Measurements from ENCODE around the gene ABCG2.
"Not testable (repeated sequence)": the region's sequence is repeated elsewhere in the genome, so short reads cannot be mapped to it uniquely, and the experiment has no call there.

The ABCG2 gene

GRCh38 chr4:88135356-88135663 is 23.1 kb downstream of the ABCG2 start:
- no peak for FAIRE-seq
- no peak for DNase-seq (ENCODE audit: insufficient read length)
- TF ChIP-seq POLR2A (IDR thresholded peaks at IDR 0.05; ENCODE audit: low read depth, low read length), result no peak
- no peak for TF ChIP-seq TAF1 (IDR thresholded peaks at IDR 0.05; ENCODE audit: borderline replicate concordance, low read depth, low read length)
- no peak for TF ChIP-seq POLR2AphosphoS5 (IDR thresholded peaks at IDR 0.05; ENCODE audit: low read depth, low read length)

- no peak for FAIRE-seq
- TF ChIP-seq POLR2AphosphoS5 (IDR thresholded peaks at IDR 0.05; ENCODE audit: low read depth, low read length), result no peak
- no peak for TF ChIP-seq POLR2A (IDR thresholded peaks at IDR 0.05; ENCODE audit: low read depth, low read length)
- no peak for TF ChIP-seq TAF1 (IDR thresholded peaks at IDR 0.05; ENCODE audit: borderline replicate concordance, low read depth, low read length)
Observed at GRCh38 chr4:88134536-88135355, 23.7 kb downstream of the ABCG2 start.

GRCh38 chr4:88134111-88134510 is 24.3 kb downstream of the ABCG2 start:
- FAIRE-seq (no peak), DNase-seq (ENCODE audit: insufficient read length) (no peak)
- TF ChIP-seq POLR2AphosphoS5 (IDR thresholded peaks at IDR 0.05; ENCODE audit: low read depth, low read length) (no peak), TAF1 (IDR thresholded peaks at IDR 0.05; ENCODE audit: borderline replicate concordance, low read depth, low read length) (no peak), POLR2A (IDR thresholded peaks at IDR 0.05; ENCODE audit: low read depth, low read length) (no peak)

More at GRCh38 chr4:88134536-88135355, 23.7 kb downstream of the ABCG2 start:
- no peak for DNase-seq (ENCODE audit: insufficient read length)

GRCh38 chr4:88130544-88131305 is 27.7 kb downstream of the ABCG2 start:
- TF ChIP-seq POLR2AphosphoS5 (IDR thresholded peaks at IDR 0.05; ENCODE audit: low read depth, low read length) (no peak), TAF1 (IDR thresholded peaks at IDR 0.05; ENCODE audit: borderline replicate concordance, low read depth, low read length) (no peak), POLR2A (IDR thresholded peaks at IDR 0.05; ENCODE audit: low read depth, low read length) (no peak)
- DNase-seq (ENCODE audit: insufficient read length) (no peak), FAIRE-seq (no peak)

GRCh38 chr4:88130003-88130402 is 28.4 kb downstream of the ABCG2 start:
- DNase-seq (ENCODE audit: insufficient read length) (no peak), FAIRE-seq (no peak)
- TF ChIP-seq TAF1 (IDR thresholded peaks at IDR 0.05; ENCODE audit: borderline replicate concordance, low read depth, low read length), result no peak
- no peak for TF ChIP-seq POLR2A (IDR thresholded peaks at IDR 0.05; ENCODE audit: low read depth, low read length)
- no peak for TF ChIP-seq POLR2AphosphoS5 (IDR thresholded peaks at IDR 0.05; ENCODE audit: low read depth, low read length)

GRCh38 chr4:88122260-88122659 is 36.2 kb downstream of the ABCG2 start:
- FAIRE-seq; DNase-seq (ENCODE audit: insufficient read length): not testable (repeated sequence)

- no peak for TF ChIP-seq POLR2A (IDR thresholded peaks at IDR 0.05; ENCODE audit: low read depth, low read length)
- no peak for TF ChIP-seq POLR2AphosphoS5 (IDR thresholded peaks at IDR 0.05; ENCODE audit: low read depth, low read length)
- TF ChIP-seq TAF1 (IDR thresholded peaks at IDR 0.05; ENCODE audit: borderline replicate concordance, low read depth, low read length), result no peak
- DNase-seq (ENCODE audit: insufficient read length), result no peak
- FAIRE-seq, result no peak
Observed at GRCh38 chr4:88119943-88120342, 38.5 kb downstream of the ABCG2 start.

- FAIRE-seq (no peak), DNase-seq (ENCODE audit: insufficient read length) (no peak)
- TF ChIP-seq POLR2A (IDR thresholded peaks at IDR 0.05; ENCODE audit: low read depth, low read length) (no peak), POLR2AphosphoS5 (IDR thresholded peaks at IDR 0.05; ENCODE audit: low read depth, low read length) (no peak), TAF1 (IDR thresholded peaks at IDR 0.05; ENCODE audit: borderline replicate concordance, low read depth, low read length) (no peak)
Observed at GRCh38 chr4:88115587-88115986, 42.9 kb downstream of the ABCG2 start.

GRCh38 chr4:88112856-88113255 is 45.6 kb downstream of the ABCG2 start:
- TF ChIP-seq POLR2AphosphoS5 (IDR thresholded peaks at IDR 0.05; ENCODE audit: low read depth, low read length), result no peak
- TF ChIP-seq TAF1 (IDR thresholded peaks at IDR 0.05; ENCODE audit: borderline replicate concordance, low read depth, low read length), result no peak
- TF ChIP-seq POLR2A (IDR thresholded peaks at IDR 0.05; ENCODE audit: low read depth, low read length), result no peak
- peak; percentile 30 for FAIRE-seq
- no peak for DNase-seq (ENCODE audit: insufficient read length)

- TF ChIP-seq POLR2AphosphoS5 (IDR thresholded peaks at IDR 0.05; ENCODE audit: low read depth, low read length) (no peak), POLR2A (IDR thresholded peaks at IDR 0.05; ENCODE audit: low read depth, low read length) (no peak), TAF1 (IDR thresholded peaks at IDR 0.05; ENCODE audit: borderline replicate concordance, low read depth, low read length) (no peak)
- DNase-seq (ENCODE audit: insufficient read length), result no peak
- FAIRE-seq, result no peak
Observed at GRCh38 chr4:88110826-88111225, 47.6 kb downstream of the ABCG2 start.

GRCh38 chr4:88109123-88109881 is 49.1 kb downstream of the ABCG2 start:
- no peak for TF ChIP-seq POLR2A (IDR thresholded peaks at IDR 0.05; ENCODE audit: low read depth, low read length)
- TF ChIP-seq POLR2AphosphoS5 (IDR thresholded peaks at IDR 0.05; ENCODE audit: low read depth, low read length), result no peak
- no peak for TF ChIP-seq TAF1 (IDR thresholded peaks at IDR 0.05; ENCODE audit: borderline replicate concordance, low read depth, low read length)

More at GRCh38 chr4:88109123-88109881, 49.1 kb downstream of the ABCG2 start:
- no peak for DNase-seq (ENCODE audit: insufficient read length)
- FAIRE-seq, result no peak
